Smooth muscle cell (in vitro differentiated cells): ENCODE results near the gene TACC3. TPM values are rescaled to one million over a fixed set of nuclear protein-coding genes. Genes with fewer than 3 reads are reported as not detected.

ENCODE experiments used
- DNase-seq: peaks from one replicate; lab custom pipeline; 2025; ENCODE audit not compliant: unreplicated experiment; lab: John Stamatoyannopoulos, UW
- H2AFZ ChIP-seq: fragments of 200-600 bp; sonication (generic); 2 replicates; pipeline ENCODE4 v1.6.0; 2016; ENCODE audit warnings: antibody characterized with exemption, low read depth, mild to moderate bottlenecking
- H3F3A ChIP-seq: fragments of 200-600 bp; sonication (generic); 2 replicates; pipeline ENCODE4 v1.6.0; 2017; ENCODE audit warnings: antibody characterized with exemption, low read depth
- H3K27ac ChIP-seq: fragments of 200-600 bp; sonication (generic); 2 replicates; pipeline ENCODE4 v1.5.1; 2016; ENCODE audit warnings: low read depth, mild to moderate bottlenecking
- H3K27me3 ChIP-seq: fragments of 200-600 bp; sonication (generic); 2 replicates; pipeline ENCODE4 v1.6.1; 2016; ENCODE audit warnings: low read depth, mild to moderate bottlenecking
- H3K36me3 ChIP-seq: fragments of 200-600 bp; sonication (generic); 2 replicates; pipeline ENCODE4 v1.5.1; 2016; ENCODE audit warnings: low read depth
- H3K4me1 ChIP-seq: fragments of 200-600 bp; sonication (generic); 2 replicates; pipeline ENCODE4 v1.5.1; 2016; ENCODE audit warnings: low read depth
- H3K4me2 ChIP-seq: fragments of 200-600 bp; sonication (generic); 2 replicates; pipeline ENCODE4 v1.6.0; 2016; ENCODE audit warnings: mild to moderate bottlenecking
- H3K4me3 ChIP-seq: fragments of 200-600 bp; sonication (generic); 2 replicates; pipeline ENCODE4 v1.5.1; 2016; ENCODE audit warnings: mild to moderate bottlenecking
- H3K79me2 ChIP-seq: fragments of 200-600 bp; sonication (generic); 2 replicates; pipeline ENCODE4 v1.6.0; 2016; ENCODE audit warnings: low read depth, mild to moderate bottlenecking
- H3K9ac ChIP-seq: fragments of 200-600 bp; sonication (generic); 2 replicates; pipeline ENCODE4 v1.6.0; 2016; ENCODE audit warnings: low read depth
- H3K9me3 ChIP-seq: fragments of 200-600 bp; sonication (generic); replicated peaks from 2 replicates; pipeline ENCODE4 v1.5.1; 2016; ENCODE audit warnings: low read depth
- H4K20me1 ChIP-seq: fragments of 200-600 bp; sonication (generic); 2 replicates; pipeline ENCODE4 v1.6.0; 2016; ENCODE audit warnings: low read depth
- CTCF ChIP-seq: fragments of 200-600 bp; sonication (generic); IDR thresholded peaks from 2 replicates; pipeline ENCODE4 v1.5.1; 2017; ENCODE audit warnings: borderline replicate concordance, mild to moderate bottlenecking, antibody characterized with exemption; ENCODE audit not compliant: insufficient read depth, poor library complexity, severe bottlenecking
- WGBS: methylation state at CpG from one replicate; pipeline ENCODE4 v1.1.7; 2016; ENCODE audit warnings: low lambda C conversion rate; 5-methylcytosine and 5-hydroxymethylcytosine counted together
- polyA plus RNA-seq: library from polyadenylated mRNA; unstranded; fragments of >200 nt; fragmentation: Nextera tagmentation; extraction: Ambion mirVana; gene quantifications from 2 replicates; pipeline ENCODE4 v1.2.1, GENCODE V29; 2016
- total RNA-seq: library from RNA; depleted of rRNA; stranded (reverse); fragments of >200 nt; gene quantifications from 2 replicates; pipeline ENCODE4 v1.2.3, GENCODE V29; 2014

The TACC3 gene
- total and polyA plus RNA-seq, 2 experiments from 2014 or later, result 12.5 to 19.4 TPM

DNA sequence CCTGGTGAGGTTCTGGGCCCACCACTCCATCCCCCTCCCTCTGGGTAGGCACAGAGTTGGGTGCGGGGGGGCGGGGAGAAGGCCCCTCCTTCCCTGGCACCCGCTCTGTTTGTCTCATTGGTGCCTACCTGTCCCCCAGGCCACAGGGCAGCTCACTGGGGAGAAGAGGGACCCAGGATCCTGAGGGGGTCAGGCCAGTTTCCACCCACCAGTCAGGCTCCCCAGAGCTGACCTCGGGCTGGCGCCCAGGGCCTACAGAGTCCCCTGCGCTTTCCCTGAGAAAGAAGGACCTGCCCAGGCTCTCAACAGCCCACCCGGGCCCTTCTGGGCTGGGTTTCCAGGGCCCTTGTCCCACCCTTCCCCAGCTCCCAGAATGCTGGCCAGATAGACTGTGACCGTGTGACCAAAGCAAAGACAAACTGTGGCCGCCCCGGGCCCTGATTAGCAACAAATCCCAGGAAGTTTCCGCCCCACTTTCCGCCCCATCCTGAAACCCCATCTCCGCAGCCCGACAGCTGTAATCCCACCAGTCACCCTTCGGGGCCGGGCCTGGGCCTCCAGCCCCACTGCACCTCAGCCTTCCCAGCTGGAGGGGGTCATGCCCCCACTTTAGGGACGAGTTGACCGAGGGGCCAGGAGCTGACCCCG lies 38.0 kb downstream of the TACC3 start:
- no peak overlapping the region for H3K4me2 ChIP-seq
- H3F3A ChIP-seq, result no peaks in the 10 kb centered on the region
- H3K79me2 ChIP-seq, result no peaks in the 10 kb centered on the region
- no peaks in the 10 kb centered on the region for H4K20me1 ChIP-seq
- H3K36me3 ChIP-seq, result no peaks in the 10 kb centered on the region
- peaks cover 18% of the 10 kb centered on the region for H3K4me1 ChIP-seq
- TF ChIP-seq CTCF, result no peak
- 61% methylated on average over 15 of the region's 19 CpGs for WGBS
- H3K4me3 ChIP-seq, result no peak overlapping the region
- H3K9me3 ChIP-seq, result no peaks in the 10 kb centered on the region
- no peak overlapping the region for H3K9ac ChIP-seq
- no peaks in the 10 kb centered on the region for H3K27me3 ChIP-seq
- no peak overlapping the region for H3K27ac ChIP-seq
- no peak overlapping the region for H2AFZ ChIP-seq
- no peak for DNase-seq

GRCh38 chr4:1759818-1760223 lies 38.5 kb downstream of the TACC3 start:
- Histone ChIP-seq H3K4me2 (no peak overlapping the region), H3K79me2 (no peaks in the 10 kb centered on the region), H3K36me3 (no peaks in the 10 kb centered on the region), H3K4me1 (peaks cover 18% of the 10 kb centered on the region), H3K9me3 (no peaks in the 10 kb centered on the region), H3K4me3 (no peak overlapping the region), H4K20me1 (no peaks in the 10 kb centered on the region), H3F3A (no peaks in the 10 kb centered on the region), H3K9ac (no peak overlapping the region), H2AFZ (no peak overlapping the region), H3K27me3 (no peaks in the 10 kb centered on the region), H3K27ac (no peak overlapping the region)
- TF ChIP-seq CTCF, result no peak
- DNase-seq, result no peak
- 82% methylated on average over 13 of the region's 13 CpGs for WGBS

GRCh38 chr4:1760521-1761071 lies 39.3 kb downstream of the TACC3 start:
- no peak for TF ChIP-seq CTCF
- Histone ChIP-seq H3K27me3 (no peaks in the 10 kb centered on the region), H3K36me3 (no peaks in the 10 kb centered on the region), H3K9me3 (no peaks in the 10 kb centered on the region), H3K9ac (no peak overlapping the region), H3K79me2 (no peaks in the 10 kb centered on the region), H3K27ac (no peak overlapping the region), H3K4me2 (no peak overlapping the region), H2AFZ (no peak overlapping the region), H3K4me1 (peaks cover 18% of the 10 kb centered on the region), H4K20me1 (no peaks in the 10 kb centered on the region), H3F3A (no peaks in the 10 kb centered on the region), H3K4me3 (no peak overlapping the region)
- DNase-seq, result no peak
- WGBS, result 70% methylated on average over 11 of the region's 25 CpGs
